Testis (tissue), 2 donors: ENCODE data around the gene ATP11A.

ENCODE experiments used
- CTCF ChIP-seq, 3 experiments: fragments of 450-650 bp in 2 of 3; fragments of 200-600 bp in 1 of 3; sonication (generic) in 1 of 3; IDR thresholded peaks; one replicate each; pipeline ENCODE4 v1.5.1; 2016 to 2019; ENCODE audit warnings: antibody characterized with exemption in 3 of 3, mild to moderate bottlenecking in 2 of 3, moderate library complexity in 1 of 3
- POLR2A ChIP-seq: fragments of 450-650 bp; IDR thresholded peaks from one replicate; pipeline ENCODE4 v1.6.1; 2017; ENCODE audit warnings: antibody characterized with exemption, mild to moderate bottlenecking, moderate library complexity

GRCh38 chr13:112839356-112840105 lies 149.7 kb downstream of the ATP11A start:
- TF ChIP-seq CTCF (IDR thresholded peaks at IDR 0.05), result no peak
- no peak for TF ChIP-seq POLR2A
